Mesendoderm (in vitro differentiated cells): ENCODE data around the gene VDR.

Source experiments
- DNase-seq: peaks from one replicate; pipeline ENCODE4 v3.0.0; 2013
- H2AK5ac ChIP-seq: 2 replicates; pipeline ENCODE4 v1.6.1; 2013; ENCODE audit warnings: low read length, inconsistent platforms
- H2BK120ac ChIP-seq: 2 replicates; pipeline ENCODE4 v1.6.1; 2013; ENCODE audit warnings: low read depth, mild to moderate bottlenecking, low read length, moderate library complexity, mixed read lengths
- H2BK15ac ChIP-seq: replicated peaks from 2 replicates; pipeline ENCODE4 v1.6.1; 2013; ENCODE audit warnings: low read depth, mild to moderate bottlenecking, moderate library complexity
- H2BK5ac ChIP-seq: 2 replicates; pipeline ENCODE4 v1.6.1; 2013; ENCODE audit warnings: low read length, inconsistent platforms
- H3K18ac ChIP-seq: 2 replicates; pipeline ENCODE4 v1.6.1; 2013; ENCODE audit warnings: mild to moderate bottlenecking, low read length, mixed read lengths
- H3K23ac ChIP-seq: one replicate; pipeline ENCODE4 v1.6.1; 2013; ENCODE audit warnings: low read length
- H3K27ac ChIP-seq: 2 replicates; pipeline ENCODE4 v1.5.1; 2013; ENCODE audit warnings: low read depth, mild to moderate bottlenecking, inconsistent platforms, low read length, moderate library complexity
- H3K27me3 ChIP-seq: 2 replicates; pipeline ENCODE4 v1.6.1; 2013; ENCODE audit warnings: low read length, control low read depth, mild to moderate bottlenecking, inconsistent platforms; ENCODE audit not compliant: insufficient read depth, poor library complexity
- H3K36me3 ChIP-seq: 2 replicates; pipeline ENCODE4 v1.6.1; 2013; ENCODE audit warnings: low read length, inconsistent platforms; ENCODE audit not compliant: control insufficient read depth, insufficient read depth
- H3K4ac ChIP-seq: one replicate; pipeline ENCODE4 v1.6.1; 2013; ENCODE audit warnings: low read depth, mild to moderate bottlenecking, low read length, moderate library complexity
- H3K4me1 ChIP-seq: 2 replicates; pipeline ENCODE4 v1.6.1; 2013; ENCODE audit warnings: low read depth, low read length, inconsistent platforms; ENCODE audit not compliant: control insufficient read depth
- H3K4me2 ChIP-seq: 2 replicates; pipeline ENCODE4 v1.6.1; 2013; ENCODE audit warnings: low read length
- H3K4me3 ChIP-seq: 2 replicates; pipeline ENCODE4 v1.5.1; 2013; ENCODE audit warnings: mild to moderate bottlenecking, low read length
- H3K56ac ChIP-seq: one replicate; pipeline ENCODE4 v1.6.1; 2013; ENCODE audit warnings: low read length
- H3K79me1 ChIP-seq: 2 replicates; pipeline ENCODE4 v1.6.1; 2013; ENCODE audit warnings: low read length, inconsistent platforms
- H3K79me2 ChIP-seq: 2 replicates; pipeline ENCODE4 v1.6.1; 2013; ENCODE audit warnings: mild to moderate bottlenecking, low read length; ENCODE audit not compliant: control insufficient read depth, insufficient read depth
- H3K9ac ChIP-seq: 2 replicates; pipeline ENCODE4 v1.6.1; 2013; ENCODE audit warnings: low read length, inconsistent platforms
- H4K5ac ChIP-seq: one replicate; pipeline ENCODE4 v1.6.1; 2013; ENCODE audit warnings: low read length
- H4K8ac ChIP-seq: one replicate; pipeline ENCODE4 v1.6.1; 2013; ENCODE audit warnings: low read depth, mild to moderate bottlenecking, control low read depth, low read length, moderate library complexity
- WGBS: extraction: QIAGEN DNeasy Blood & Tissue Kit; methylation state at CpG from one replicate; pipeline ENCODE4 v1.1.7; 2013; ENCODE audit warnings: low lambda C conversion rate, missing lambda C conversion rate; ENCODE audit not compliant: insufficient coverage; ENCODE audit errors: extremely low coverage; 5-methylcytosine and 5-hydroxymethylcytosine counted together

The VDR gene

GRCh38 chr12:47832263-47832933, 72.4 kb downstream of the VDR start:
- no peak overlapping the region for H4K8ac ChIP-seq

DNA sequence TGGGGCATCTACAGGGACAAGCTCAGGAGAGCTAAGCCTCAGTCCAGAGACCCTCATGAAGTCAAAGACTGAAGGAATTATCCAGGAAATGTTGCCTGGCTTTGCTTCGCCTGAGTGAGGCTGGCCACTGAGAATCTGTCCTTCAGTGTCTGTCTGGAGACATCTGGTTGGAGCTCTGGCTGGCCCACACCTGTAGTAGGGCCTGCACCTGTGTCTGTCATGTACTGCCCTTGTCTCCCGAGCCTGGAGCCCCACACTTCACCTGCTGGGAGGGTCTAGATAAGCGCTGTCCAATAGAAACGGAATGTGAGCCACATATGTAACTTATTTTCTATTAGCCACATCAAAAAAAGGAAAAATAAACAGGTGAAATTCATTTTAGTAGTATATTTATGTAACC, 75.2 kb downstream of the VDR start:
- Histone ChIP-seq H3K18ac (no peak overlapping the region), H2BK5ac (no peak overlapping the region), H3K27ac (no peak overlapping the region), H2AK5ac (no peak overlapping the region), H4K8ac (no peak overlapping the region), H3K4me1 (peaks cover 10% of the 10 kb centered on the region), H3K4ac (peak overlapping the region; percentile 1), H3K4me2 (no peak overlapping the region), H3K4me3 (no peak overlapping the region), H2BK15ac (no peak overlapping the region), H3K56ac (no peak overlapping the region), H4K5ac (no peak overlapping the region), H3K23ac (no peak overlapping the region), H3K27me3 (no peaks in the 10 kb centered on the region), H3K79me1 (no peaks in the 10 kb centered on the region), H2BK120ac (no peak overlapping the region), H3K79me2 (no peaks in the 10 kb centered on the region), H3K36me3 (no peaks in the 10 kb centered on the region), H3K9ac (no peak overlapping the region)
- WGBS: no CpG with 5 or more reads among the region's 4 CpGs
- DNase-seq: no peak

More at GRCh38 chr12:47832263-47832933, 72.4 kb downstream of the VDR start:
- Histone ChIP-seq H2BK15ac (no peak overlapping the region), H3K79me2 (no peaks in the 10 kb centered on the region), H3K36me3 (no peaks in the 10 kb centered on the region), H3K23ac (no peak overlapping the region), H4K5ac (no peak overlapping the region), H3K56ac (no peak overlapping the region), H2BK120ac (no peak overlapping the region), H2AK5ac (no peak overlapping the region), H3K18ac (no peak overlapping the region), H3K4me1 (peaks cover 14% of the 10 kb centered on the region), H3K9ac (no peak overlapping the region), H3K79me1 (no peaks in the 10 kb centered on the region), H3K4me2 (no peak overlapping the region), H3K4me3 (no peak overlapping the region), H3K27ac (no peak overlapping the region), H3K27me3 (no peaks in the 10 kb centered on the region), H3K4ac (no peak overlapping the region), H2BK5ac (no peak overlapping the region)
- no peak for DNase-seq
- no CpG with 5 or more reads among the region's 13 CpGs for WGBS

DNA sequence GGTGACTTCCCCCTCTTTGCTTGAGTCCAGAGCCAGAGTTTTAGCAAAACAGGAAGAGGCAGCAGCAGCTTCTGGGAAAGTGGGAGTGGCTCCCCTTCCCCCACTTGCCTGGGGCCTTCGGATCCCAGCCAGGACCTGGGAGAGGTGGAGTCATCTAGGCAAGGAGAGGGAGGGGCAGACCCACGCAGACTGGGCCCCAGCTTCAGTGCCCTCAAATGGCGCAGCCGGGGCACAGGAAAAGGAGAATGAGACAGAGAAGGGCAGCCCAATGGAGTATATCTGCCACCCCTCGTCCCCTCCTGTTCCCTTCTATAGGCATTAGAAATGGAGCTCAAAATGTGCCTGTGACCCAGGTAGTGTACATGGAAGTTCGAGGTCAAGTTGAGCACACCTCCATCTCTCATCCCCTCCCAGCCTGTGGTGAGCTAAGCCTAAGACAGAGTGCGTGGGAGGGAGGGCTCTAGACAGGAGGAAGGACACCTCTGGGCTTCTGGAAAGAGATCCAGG, 75.8 kb downstream of the VDR start:
- no peak overlapping the region for H4K5ac ChIP-seq
- no CpG with 5 or more reads among the region's 7 CpGs for WGBS
- peak overlapping the region; percentile 1 for H3K4ac ChIP-seq
- H3K79me2 ChIP-seq: no peaks in the 10 kb centered on the region
- no peak overlapping the region for H3K27ac ChIP-seq
- H2BK5ac ChIP-seq: peak overlapping the region; percentile 39
- no peak overlapping the region for H2BK15ac ChIP-seq
- peak overlapping the region; percentile 32 for H3K18ac ChIP-seq
- DNase-seq: peak; percentile 84
- no peak overlapping the region for H3K4me3 ChIP-seq
- no peak overlapping the region for H3K4me2 ChIP-seq
- no peaks in the 10 kb centered on the region for H3K36me3 ChIP-seq
- peak overlapping the region; percentile 81 for H3K56ac ChIP-seq
- no peak overlapping the region for H2BK120ac ChIP-seq
- no peak overlapping the region for H4K8ac ChIP-seq
- H2AK5ac ChIP-seq: peak overlapping the region; percentile 53
- peak overlapping the region; percentile 34 for H3K9ac ChIP-seq
- H3K27me3 ChIP-seq: no peaks in the 10 kb centered on the region
- H3K79me1 ChIP-seq: no peaks in the 10 kb centered on the region
- no peak overlapping the region for H3K23ac ChIP-seq
- peaks cover 8% of the 10 kb centered on the region for H3K4me1 ChIP-seq

DNA sequence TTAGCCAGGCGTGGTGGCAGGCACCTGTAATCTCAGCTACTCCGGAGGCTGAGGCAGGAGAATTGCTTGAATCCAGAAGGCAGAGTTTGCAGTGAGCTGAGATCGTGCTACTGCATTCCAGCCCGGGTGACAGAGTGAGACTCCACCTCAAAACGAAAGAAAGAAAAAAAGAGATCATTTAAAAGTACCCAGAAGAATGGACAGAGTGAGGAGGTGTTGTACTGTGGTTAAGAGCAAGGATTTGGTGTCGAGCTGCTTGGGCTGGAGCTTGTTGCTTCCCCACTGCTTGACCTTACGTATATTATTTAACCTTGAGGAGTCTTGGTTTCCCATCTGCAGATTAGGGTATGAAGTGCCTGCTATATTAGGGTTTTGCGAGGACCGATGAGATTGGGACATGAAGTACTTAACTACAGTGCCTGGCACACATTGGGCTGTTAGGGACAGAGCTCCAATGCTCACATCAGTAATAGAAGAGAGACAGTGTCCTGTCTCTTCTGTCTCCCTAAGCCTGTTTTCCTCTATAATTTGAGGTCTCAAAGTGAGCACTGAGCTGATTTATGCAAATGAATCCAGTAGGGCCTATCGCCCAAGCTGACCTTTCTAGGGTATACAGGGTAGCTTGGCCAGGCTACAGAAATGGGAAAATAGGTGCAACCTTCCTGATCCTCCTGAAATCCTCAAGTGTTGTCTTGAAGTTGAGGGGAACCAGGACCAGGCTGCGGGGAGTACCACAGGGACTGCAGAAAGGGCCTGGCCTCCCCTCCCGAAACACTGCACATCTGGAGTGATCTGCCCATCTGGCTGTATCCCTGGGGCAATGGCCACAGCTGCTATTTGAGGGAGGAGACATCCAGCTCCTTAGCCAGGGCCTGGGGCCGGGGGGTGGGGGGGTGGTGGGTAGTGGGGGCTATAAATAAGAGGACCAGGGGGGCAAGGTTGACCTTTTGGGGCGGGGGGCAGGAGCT, 76.5 kb downstream of the VDR start:
- Histone ChIP-seq H3K27me3 (no peaks in the 10 kb centered on the region), H3K27ac (peak overlapping the region; percentile 28), H2BK120ac (no peak overlapping the region), H3K4me2 (no peak overlapping the region), H3K4ac (no peak overlapping the region), H3K36me3 (no peaks in the 10 kb centered on the region), H2BK15ac (no peak overlapping the region), H3K79me1 (no peaks in the 10 kb centered on the region), H3K56ac (peak overlapping the region; percentile 68), H3K18ac (peak overlapping the region; percentile 32), H2BK5ac (no peak overlapping the region), H4K8ac (peak overlapping the region; percentile 30), H2AK5ac (peak overlapping the region; percentile 87), H3K4me3 (no peak overlapping the region), H4K5ac (no peak overlapping the region), H3K23ac (no peak overlapping the region), H3K9ac (peak overlapping the region; percentile 20), H3K4me1 (peaks cover 8% of the 10 kb centered on the region), H3K79me2 (no peaks in the 10 kb centered on the region)
- DNase-seq: no peak
- whole genome bisulfite sequencing: no CpG with 5 or more reads among the region's 14 CpGs

DNA sequence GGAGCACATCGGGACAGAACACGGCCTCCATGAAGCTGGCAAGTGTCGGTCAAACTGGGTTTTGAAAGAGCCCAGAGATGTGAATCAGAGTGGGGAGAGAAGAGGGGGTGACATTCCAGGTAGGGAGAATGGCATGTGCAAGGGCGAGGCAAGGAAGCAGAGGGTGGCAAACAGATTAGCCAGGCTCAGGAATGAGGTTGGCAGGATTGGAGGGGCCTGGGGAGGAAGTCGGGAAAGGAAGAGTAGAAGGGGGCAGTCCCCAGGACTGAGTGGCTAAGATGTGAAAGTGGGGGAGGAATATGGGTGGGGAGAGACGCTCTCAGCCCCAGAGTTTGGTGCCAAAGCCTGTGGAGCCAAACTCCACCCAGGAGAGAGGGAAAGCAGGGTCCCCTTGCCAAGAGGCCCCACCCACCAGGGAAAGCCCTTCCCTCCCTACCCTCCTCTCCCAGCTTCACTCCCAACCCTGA, 79.6 kb downstream of the VDR start:
- Histone ChIP-seq H3K4me1 (peaks cover 19% of the 10 kb centered on the region), H3K4me3 (no peak overlapping the region), H4K8ac (no peak overlapping the region), H3K23ac (no peak overlapping the region), H3K9ac (no peak overlapping the region), H2AK5ac (no peak overlapping the region), H3K18ac (no peak overlapping the region), H2BK15ac (no peak overlapping the region), H3K27me3 (no peaks in the 10 kb centered on the region), H3K4me2 (no peak overlapping the region), H3K36me3 (no peaks in the 10 kb centered on the region), H2BK5ac (no peak overlapping the region), H3K79me2 (peaks cover under 1% of the 10 kb centered on the region), H4K5ac (no peak overlapping the region), H3K56ac (no peak overlapping the region), H2BK120ac (no peak overlapping the region), H3K4ac (no peak overlapping the region), H3K27ac (no peak overlapping the region), H3K79me1 (no peaks in the 10 kb centered on the region)
- DNase-seq: no peak
- WGBS: no CpG with 5 or more reads among the region's 6 CpGs
